ENCODE measurements around the gene RNF157. TPM values are rescaled to one million over a fixed set of nuclear protein-coding genes. Genes with fewer than 3 reads are reported as not detected.
A peak's percentile ranks its signal among the peaks of the same experiment; 100 is the strongest.

RNF157 gene
- total RNA-seq, 1 experiment from 2014 or later = 4.0 TPM

DNA sequence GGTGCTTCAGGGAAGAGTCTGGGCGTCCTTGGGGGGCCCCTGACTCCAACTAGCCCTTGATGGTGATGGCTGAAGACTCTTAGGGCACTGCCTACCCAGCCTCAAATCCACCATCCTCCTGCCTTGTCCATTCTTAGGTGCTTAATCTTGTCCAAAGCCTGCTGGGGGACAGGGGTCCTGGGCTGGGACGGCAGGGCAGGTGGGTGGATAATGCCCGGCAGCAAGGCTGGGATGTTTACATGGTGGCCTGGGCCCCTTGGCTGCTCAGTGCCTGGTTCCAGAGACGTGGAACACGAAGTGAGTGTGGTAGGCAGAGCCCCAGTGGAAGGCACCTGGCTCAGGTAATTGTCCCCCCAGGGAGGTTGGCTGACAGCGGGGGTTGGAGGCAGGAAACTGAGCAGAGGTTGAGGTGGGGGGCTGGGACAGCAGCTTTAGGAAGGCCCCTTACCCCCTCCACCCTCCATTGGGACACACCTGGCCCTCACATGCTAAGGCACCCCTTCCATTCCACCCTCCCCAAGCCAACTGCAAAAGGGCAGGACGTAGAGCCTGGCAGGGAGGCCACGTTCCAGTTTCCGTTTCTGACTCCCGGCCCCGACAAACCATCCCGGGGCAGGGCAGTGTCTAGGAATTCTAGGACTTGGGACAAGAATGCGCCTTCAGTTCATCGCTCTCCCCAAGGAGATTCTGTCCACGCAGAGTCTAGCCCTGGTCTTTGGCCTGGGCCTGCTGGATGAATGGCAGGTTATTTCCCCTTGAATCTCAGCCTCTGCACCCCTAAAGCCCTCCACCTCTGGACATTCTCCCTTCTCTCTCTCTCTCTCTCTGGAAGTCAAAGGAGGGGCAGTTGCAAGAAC is 101.2 kb downstream of the RNF157 start:
- no peaks in the 10 kb centered on the region for H3K27me3 ChIP-seq (ENCODE audit: control insufficient read depth, insufficient read depth, low read length)
- peaks cover 21% of the 10 kb centered on the region for H3K4me1 ChIP-seq (ENCODE audit: control insufficient read depth, insufficient read depth, low read length)
- no peak for ATAC-seq
- TF ChIP-seq, protein P1, sequence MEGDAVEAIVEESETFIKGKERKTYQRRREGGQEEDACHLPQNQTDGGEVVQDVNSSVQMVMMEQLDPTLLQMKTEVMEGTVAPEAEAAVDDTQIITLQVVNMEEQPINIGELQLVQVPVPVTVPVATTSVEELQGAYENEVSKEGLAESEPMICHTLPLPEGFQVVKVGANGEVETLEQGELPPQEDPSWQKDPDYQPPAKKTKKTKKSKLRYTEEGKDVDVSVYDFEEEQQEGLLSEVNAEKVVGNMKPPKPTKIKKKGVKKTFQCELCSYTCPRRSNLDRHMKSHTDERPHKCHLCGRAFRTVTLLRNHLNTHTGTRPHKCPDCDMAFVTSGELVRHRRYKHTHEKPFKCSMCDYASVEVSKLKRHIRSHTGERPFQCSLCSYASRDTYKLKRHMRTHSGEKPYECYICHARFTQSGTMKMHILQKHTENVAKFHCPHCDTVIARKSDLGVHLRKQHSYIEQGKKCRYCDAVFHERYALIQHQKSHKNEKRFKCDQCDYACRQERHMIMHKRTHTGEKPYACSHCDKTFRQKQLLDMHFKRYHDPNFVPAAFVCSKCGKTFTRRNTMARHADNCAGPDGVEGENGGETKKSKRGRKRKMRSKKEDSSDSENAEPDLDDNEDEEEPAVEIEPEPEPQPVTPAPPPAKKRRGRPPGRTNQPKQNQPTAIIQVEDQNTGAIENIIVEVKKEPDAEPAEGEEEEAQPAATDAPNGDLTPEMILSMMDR (IDR thresholded peaks at IDR 0.05) = no peak
- TF ChIP-seq SIN3A (IDR thresholded peaks at IDR 0.05; ENCODE audit: borderline replicate concordance, insufficient read depth, low read depth, low read length) (no peak), REST (IDR thresholded peaks at IDR 0.05; ENCODE audit: insufficient read depth in 1 of 2, low read depth in 2 of 2, low read length in 1 of 2) (no peak), TCF7L2 (IDR thresholded peaks at IDR 0.05; ENCODE audit: low read depth, low read length) (no peak), POLR2AphosphoS5 (IDR thresholded peaks at IDR 0.05; ENCODE audit: low read depth, low read length) (no peak)
- in situ Hi-C loops (cut with HindIII; ENCODE audit: low pct_unique_long_range_greater_than_20kb, low sequenced_read_pairs) = no loop called here
- intact Hi-C loops (cut with micrococcal nuclease; ENCODE audit: unreplicated experiment) = no loop called here
- H3K4me3 ChIP-seq (ENCODE audit: low read depth in 2 of 2, low read length in 2 of 2) = no peak overlapping the region
- no peaks in the 10 kb centered on the region for H3K9me3 ChIP-seq (ENCODE audit: control insufficient read depth, insufficient read depth, low read depth, low read length)
- POLR2A ChIA-PET = interaction anchor here (0.6 kb wide), 1 partner anchor 29 kb away, joined by 5 read pairs; no protein-coding TSS in a partner anchor
- no peak for DNase-seq (ENCODE audit: low read depth, low spot score)
- CTCF ChIA-PET = interaction anchor here (0.6 to 0.7 kb wide), 2 partner anchors 41 to 259 kb away, joined by 3 to 9 read pairs; no protein-coding TSS in a partner anchor
- no peaks in the 10 kb centered on the region for H3K36me3 ChIP-seq (ENCODE audit: control insufficient read depth, insufficient read depth, low read length)
- H3K27ac ChIP-seq (ENCODE audit: low read length) = no peak overlapping the region
- BruUV-seq (replicated peaks) = no TSS peak

DNA sequence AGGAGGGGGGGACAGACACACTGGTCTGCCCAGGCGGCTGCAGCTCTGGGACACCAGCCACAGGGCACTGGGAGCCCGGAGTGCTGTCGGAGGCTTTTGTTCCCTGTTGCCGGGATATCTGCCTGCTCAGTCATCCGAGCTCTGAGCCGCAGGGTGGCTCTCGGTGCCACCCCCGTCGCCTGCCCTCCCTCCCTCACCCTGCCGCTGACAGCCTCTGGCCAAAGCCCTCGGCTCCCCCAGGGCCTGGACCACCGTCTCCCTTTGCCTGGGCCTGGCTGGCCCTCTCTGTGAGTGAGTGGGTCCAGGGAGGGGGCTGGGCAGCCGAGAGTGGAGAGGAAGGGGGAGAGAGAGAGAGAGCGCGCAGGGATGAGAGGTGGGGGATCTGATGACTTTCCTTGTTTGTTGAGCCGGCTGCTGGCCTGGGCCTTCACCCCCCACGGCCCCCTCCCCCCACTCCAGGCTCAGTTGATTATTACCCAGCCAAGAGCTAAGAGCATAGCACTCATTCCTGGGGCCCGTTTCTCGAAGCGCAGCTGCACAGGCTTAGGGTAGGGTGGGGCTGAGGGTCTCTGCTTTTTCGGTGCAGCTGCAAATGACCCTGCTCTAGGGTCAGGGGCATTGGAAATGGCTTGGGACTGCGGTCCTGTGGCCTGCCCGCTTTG is 101.9 kb downstream of the RNF157 start:
- intact Hi-C loops (cut with micrococcal nuclease; ENCODE audit: unreplicated experiment) (no loop called here), in situ Hi-C loops (cut with HindIII; ENCODE audit: low pct_unique_long_range_greater_than_20kb, low sequenced_read_pairs) (no loop called here)
- DNase-seq (ENCODE audit: low read depth, low spot score) = no peak
- no peaks in the 10 kb centered on the region for H3K27me3 ChIP-seq (ENCODE audit: control insufficient read depth, insufficient read depth, low read length)
- ChIA-PET POLR2A (interaction anchor here (0.6 kb wide), 2 partner anchors 15 to 29 kb away, joined by 3 to 5 read pairs; no protein-coding TSS in a partner anchor), CTCF (interaction anchor here (0.6 to 0.7 kb wide), 3 partner anchors 42 to 259 kb away, joined by 3 to 9 read pairs (median 3); no protein-coding TSS in a partner anchor)
- no peaks in the 10 kb centered on the region for H3K9me3 ChIP-seq (ENCODE audit: control insufficient read depth, insufficient read depth, low read depth, low read length)
- no peak overlapping the region for H3K27ac ChIP-seq (ENCODE audit: low read length)
- no TSS peak for BruUV-seq (replicated peaks)
- TF ChIP-seq SIN3A (IDR thresholded peaks at IDR 0.05; ENCODE audit: borderline replicate concordance, insufficient read depth, low read depth, low read length) (no peak), TCF7L2 (IDR thresholded peaks at IDR 0.05; ENCODE audit: low read depth, low read length) (peak; percentile 75; the same call in 1 of the 2 replicates)
- no peak overlapping the region for H3K4me3 ChIP-seq (ENCODE audit: low read depth in 2 of 2, low read length in 2 of 2)
- peak; percentile 59 for ATAC-seq
- peaks cover 21% of the 10 kb centered on the region for H3K4me1 ChIP-seq (ENCODE audit: control insufficient read depth, insufficient read depth, low read length)
- H3K36me3 ChIP-seq (ENCODE audit: control insufficient read depth, insufficient read depth, low read length) = no peaks in the 10 kb centered on the region

All from Panc1 (cell line).